ENCODE measurements around the gene UGT1A1.

DNA sequence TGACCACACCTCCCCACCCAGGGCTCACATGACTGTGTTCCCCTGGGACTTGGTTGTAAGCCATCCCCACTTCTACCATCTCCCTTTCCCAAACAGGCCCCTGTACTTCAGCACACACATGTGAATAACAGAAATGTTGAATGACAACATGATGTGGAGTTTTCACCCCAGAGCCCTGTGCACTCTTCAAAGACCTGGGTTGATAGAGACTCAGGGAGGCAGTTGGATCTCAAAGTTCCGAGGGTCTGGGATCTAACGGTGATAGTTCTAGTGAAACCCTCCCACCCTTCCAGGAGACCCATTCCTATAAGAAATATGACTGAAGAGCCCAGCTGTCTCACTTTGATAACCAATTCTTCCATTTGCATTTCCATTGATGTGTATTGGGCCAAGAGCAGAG, 18.0 kb downstream of the UGT1A1 start, which contains the start of gene MROH2A:
- TF ChIP-seq YY1 (IDR thresholded peaks at IDR 0.05) (no peak), TAF1 (conservative IDR thresholded peaks at IDR 0.05) (no peak), EGR1 (IDR thresholded peaks at IDR 0.05; ENCODE audit: low read depth in 2 of 2) (no peak), JUND (IDR thresholded peaks at IDR 0.05) (no peak), FOXA1 (IDR thresholded peaks at IDR 0.05) (no peak), RAD21 (IDR thresholded peaks at IDR 0.05) (no peak), NR2F2 (IDR thresholded peaks at IDR 0.05) (no peak), SP1 (IDR thresholded peaks at IDR 0.05) (no peak)
- TF ChIP-seq, protein P1, sequence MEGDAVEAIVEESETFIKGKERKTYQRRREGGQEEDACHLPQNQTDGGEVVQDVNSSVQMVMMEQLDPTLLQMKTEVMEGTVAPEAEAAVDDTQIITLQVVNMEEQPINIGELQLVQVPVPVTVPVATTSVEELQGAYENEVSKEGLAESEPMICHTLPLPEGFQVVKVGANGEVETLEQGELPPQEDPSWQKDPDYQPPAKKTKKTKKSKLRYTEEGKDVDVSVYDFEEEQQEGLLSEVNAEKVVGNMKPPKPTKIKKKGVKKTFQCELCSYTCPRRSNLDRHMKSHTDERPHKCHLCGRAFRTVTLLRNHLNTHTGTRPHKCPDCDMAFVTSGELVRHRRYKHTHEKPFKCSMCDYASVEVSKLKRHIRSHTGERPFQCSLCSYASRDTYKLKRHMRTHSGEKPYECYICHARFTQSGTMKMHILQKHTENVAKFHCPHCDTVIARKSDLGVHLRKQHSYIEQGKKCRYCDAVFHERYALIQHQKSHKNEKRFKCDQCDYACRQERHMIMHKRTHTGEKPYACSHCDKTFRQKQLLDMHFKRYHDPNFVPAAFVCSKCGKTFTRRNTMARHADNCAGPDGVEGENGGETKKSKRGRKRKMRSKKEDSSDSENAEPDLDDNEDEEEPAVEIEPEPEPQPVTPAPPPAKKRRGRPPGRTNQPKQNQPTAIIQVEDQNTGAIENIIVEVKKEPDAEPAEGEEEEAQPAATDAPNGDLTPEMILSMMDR (IDR thresholded peaks at IDR 0.05; ENCODE audit: low read depth, low read length, missing input control): no peak
- TF ChIP-seq, protein P2, sequence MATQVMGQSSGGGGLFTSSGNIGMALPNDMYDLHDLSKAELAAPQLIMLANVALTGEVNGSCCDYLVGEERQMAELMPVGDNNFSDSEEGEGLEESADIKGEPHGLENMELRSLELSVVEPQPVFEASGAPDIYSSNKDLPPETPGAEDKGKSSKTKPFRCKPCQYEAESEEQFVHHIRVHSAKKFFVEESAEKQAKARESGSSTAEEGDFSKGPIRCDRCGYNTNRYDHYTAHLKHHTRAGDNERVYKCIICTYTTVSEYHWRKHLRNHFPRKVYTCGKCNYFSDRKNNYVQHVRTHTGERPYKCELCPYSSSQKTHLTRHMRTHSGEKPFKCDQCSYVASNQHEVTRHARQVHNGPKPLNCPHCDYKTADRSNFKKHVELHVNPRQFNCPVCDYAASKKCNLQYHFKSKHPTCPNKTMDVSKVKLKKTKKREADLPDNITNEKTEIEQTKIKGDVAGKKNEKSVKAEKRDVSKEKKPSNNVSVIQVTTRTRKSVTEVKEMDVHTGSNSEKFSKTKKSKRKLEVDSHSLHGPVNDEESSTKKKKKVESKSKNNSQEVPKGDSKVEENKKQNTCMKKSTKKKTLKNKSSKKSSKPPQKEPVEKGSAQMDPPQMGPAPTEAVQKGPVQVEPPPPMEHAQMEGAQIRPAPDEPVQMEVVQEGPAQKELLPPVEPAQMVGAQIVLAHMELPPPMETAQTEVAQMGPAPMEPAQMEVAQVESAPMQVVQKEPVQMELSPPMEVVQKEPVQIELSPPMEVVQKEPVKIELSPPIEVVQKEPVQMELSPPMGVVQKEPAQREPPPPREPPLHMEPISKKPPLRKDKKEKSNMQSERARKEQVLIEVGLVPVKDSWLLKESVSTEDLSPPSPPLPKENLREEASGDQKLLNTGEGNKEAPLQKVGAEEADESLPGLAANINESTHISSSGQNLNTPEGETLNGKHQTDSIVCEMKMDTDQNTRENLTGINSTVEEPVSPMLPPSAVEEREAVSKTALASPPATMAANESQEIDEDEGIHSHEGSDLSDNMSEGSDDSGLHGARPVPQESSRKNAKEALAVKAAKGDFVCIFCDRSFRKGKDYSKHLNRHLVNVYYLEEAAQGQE (IDR thresholded peaks at IDR 0.05): no peak
- TF ChIP-seq, protein P3, sequence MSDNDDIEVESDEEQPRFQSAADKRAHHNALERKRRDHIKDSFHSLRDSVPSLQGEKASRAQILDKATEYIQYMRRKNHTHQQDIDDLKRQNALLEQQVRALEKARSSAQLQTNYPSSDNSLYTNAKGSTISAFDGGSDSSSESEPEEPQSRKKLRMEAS (IDR thresholded peaks at IDR 0.05): no peak
- TF ChIP-seq, protein P4, sequence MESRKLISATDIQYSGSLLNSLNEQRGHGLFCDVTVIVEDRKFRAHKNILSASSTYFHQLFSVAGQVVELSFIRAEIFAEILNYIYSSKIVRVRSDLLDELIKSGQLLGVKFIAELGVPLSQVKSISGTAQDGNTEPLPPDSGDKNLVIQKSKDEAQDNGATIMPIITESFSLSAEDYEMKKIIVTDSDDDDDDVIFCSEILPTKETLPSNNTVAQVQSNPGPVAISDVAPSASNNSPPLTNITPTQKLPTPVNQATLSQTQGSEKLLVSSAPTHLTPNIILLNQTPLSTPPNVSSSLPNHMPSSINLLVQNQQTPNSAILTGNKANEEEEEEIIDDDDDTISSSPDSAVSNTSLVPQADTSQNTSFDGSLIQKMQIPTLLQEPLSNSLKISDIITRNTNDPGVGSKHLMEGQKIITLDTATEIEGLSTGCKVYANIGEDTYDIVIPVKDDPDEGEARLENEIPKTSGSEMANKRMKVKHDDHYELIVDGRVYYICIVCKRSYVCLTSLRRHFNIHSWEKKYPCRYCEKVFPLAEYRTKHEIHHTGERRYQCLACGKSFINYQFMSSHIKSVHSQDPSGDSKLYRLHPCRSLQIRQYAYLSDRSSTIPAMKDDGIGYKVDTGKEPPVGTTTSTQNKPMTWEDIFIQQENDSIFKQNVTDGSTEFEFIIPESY (IDR thresholded peaks at IDR 0.05): no peak

Data from liver (tissue), 3 donors.